K562 (cell line): ENCODE results near the gene ENO3. TPM values are rescaled to one million over a fixed set of nuclear protein-coding genes. Genes with fewer than 3 reads are reported as not detected.

ENCODE experiments used
- CBFA2T2 ChIP-seq: fragments of 450-650 bp; conservative IDR thresholded peaks from 2 replicates; pipeline ENCODE4 v1.6.1; 2017; ENCODE audit warnings: mild to moderate bottlenecking
- CSDE1 ChIP-seq, 2 experiments: fragments of 450-650 bp; IDR thresholded peaks; 2 replicates each; pipeline ENCODE4 v1.6.1; 2016; ENCODE audit warnings: mild to moderate bottlenecking in 1 of 2
- CXXC5 ChIP-seq: fragments of 250-450 bp; sonication (Bioruptor Pico); IDR thresholded peaks from 2 replicates; pipeline ENCODE4 v1.8.0; 2022; ENCODE audit warnings: inconsistent platforms, mild to moderate bottlenecking, moderate library complexity
- ETV1 ChIP-seq: fragments of 450-650 bp; conservative IDR thresholded peaks from 2 replicates; pipeline ENCODE4 v1.6.1; 2016; ENCODE audit warnings: missing genetic modification characterization, control low read depth, low read depth, missing compliant biosample characterization
- GTF2E2 ChIP-seq: fragments of 200-800 bp; sonication (Bioruptor generic); IDR thresholded peaks from 2 replicates; pipeline ENCODE4 v1.6.1; 2016; ENCODE audit warnings: missing genetic modification characterization, missing compliant biosample characterization
- HEY1 ChIP-seq: fragments of 250-450 bp; sonication (Bioruptor Pico); IDR thresholded peaks from 2 replicates; pipeline ENCODE4 v1.5.0; 2020; ENCODE audit warnings: mild to moderate bottlenecking, moderate library complexity, borderline replicate concordance
- L3MBTL2 ChIP-seq: fragments of 450-650 bp; IDR thresholded peaks from 2 replicates; pipeline ENCODE4 v1.6.1; 2016; ENCODE audit warnings: mild to moderate bottlenecking, moderate library complexity
- LCOR ChIP-seq: sonication (generic); formaldehyde crosslinking; IDR thresholded peaks from 2 replicates; pipeline ENCODE4 v1.8.0; 2022; ENCODE audit warnings: mild to moderate bottlenecking, missing genetic modification reagents
- MEIS2 ChIP-seq: fragments of 450-650 bp; IDR thresholded peaks from 2 replicates; pipeline ENCODE4 v1.6.1; 2014; ENCODE audit warnings: mild to moderate bottlenecking; ENCODE audit not compliant: partially characterized antibody
- NFIX ChIP-seq: fragments of 250-450 bp; sonication (Bioruptor Pico); IDR thresholded peaks from 2 replicates; pipeline ENCODE4 v1.4.0; 2020; ENCODE audit warnings: low read depth, mild to moderate bottlenecking, moderate library complexity
- RBFOX2 ChIP-seq: fragments of 200-400 bp; formaldehyde crosslinking; IDR thresholded peaks from 2 replicates; pipeline ENCODE4 v1.6.1; 2017; ENCODE audit warnings: low read depth, mild to moderate bottlenecking, low read length, moderate library complexity
- SP1 ChIP-seq: sonication (generic); formaldehyde crosslinking; IDR thresholded peaks from 2 replicates; pipeline ENCODE4 v1.8.1; 2022; ENCODE audit warnings: mild to moderate bottlenecking, missing genetic modification reagents
- SRSF3 ChIP-seq: fragments of 200-400 bp; formaldehyde crosslinking; IDR thresholded peaks from 2 replicates; pipeline ENCODE4 v1.6.1; 2016; ENCODE audit warnings: mild to moderate bottlenecking, low read length, moderate library complexity; ENCODE audit not compliant: insufficient read depth
- STAG1 ChIP-seq: sonication (generic); formaldehyde crosslinking; IDR thresholded peaks from 2 replicates; pipeline ENCODE4 v1.5.0; 2020; ENCODE audit warnings: missing genetic modification reagents, borderline replicate concordance
- TAF1 ChIP-seq: IDR thresholded peaks from 2 replicates; pipeline ENCODE4 v1.6.1; 2011; ENCODE audit warnings: mild to moderate bottlenecking, low read length, moderate library complexity; ENCODE audit not compliant: insufficient read depth, control insufficient read depth, severe bottlenecking; ENCODE audit errors: extremely low read depth
- TAF9B ChIP-seq: fragments of 450-650 bp; IDR thresholded peaks from 2 replicates; pipeline ENCODE4 v1.6.1; 2018; ENCODE audit warnings: mild to moderate bottlenecking; ENCODE audit not compliant: partially characterized antibody
- VEZF1 ChIP-seq: fragments of 200-800 bp; sonication (Bioruptor generic); IDR thresholded peaks from 2 replicates; pipeline ENCODE4 v1.6.1; 2017; ENCODE audit warnings: missing genetic modification characterization, missing compliant biosample characterization
- WHSC1 ChIP-seq: IDR thresholded peaks from one replicate; pipeline ENCODE4 v1.6.1; 2012; ENCODE audit warnings: low read length, control low read depth, inconsistent platforms
- YY1 ChIP-seq, 3 experiments: IDR thresholded peaks; 2 replicates each; pipeline ENCODE4 v1.6.1; 2011; ENCODE audit warnings: low read length in 2 of 3, mild to moderate bottlenecking in 2 of 3, moderate library complexity in 2 of 3, borderline replicate concordance in 1 of 3, control low read depth in 1 of 3, low read depth in 1 of 3; ENCODE audit not compliant: insufficient read depth in 3 of 3, insufficient replicate concordance in 2 of 3, control insufficient read depth in 1 of 3, insufficient read length in 1 of 3; ENCODE audit errors: extremely low read depth in 1 of 3
- ZNF395 ChIP-seq: fragments of 200-800 bp; sonication (Bioruptor generic); IDR thresholded peaks from 2 replicates; pipeline ENCODE4 v1.6.1; 2017; ENCODE audit warnings: missing genetic modification characterization, missing compliant biosample characterization
- polyA plus RNA-seq, 8 experiments: library from polyadenylated mRNA; depleted of rRNA in 4 of 8; stranded (reverse) in 5 of 8; unstranded in 3 of 8; fragments of >200 nt; fragmentation: Nextera tagmentation in 2 of 8; fragmentation: Illumina TruSeq in 1 of 8; extraction: Ambion mirVana in 2 of 8; extraction: Trizol in 1 of 8; gene quantifications; 2 replicates each; pipeline versions ENCODE4 v1.2.1 to v1.2.3, GENCODE V29; 2011 to 2014; ENCODE audit warnings: inconsistent platforms in 1 of 8, missing spikeins in 1 of 8
- total RNA-seq, 7 experiments: library from RNA; depleted of rRNA in 6 of 7; stranded (reverse); fragments of >200 nt in 6 of 7; fragmentation: Illumina TruSeq in 2 of 7; extraction: Trizol in 2 of 7; gene quantifications; 2 replicates each; pipeline versions ENCODE4 v1.2.1 to v1.2.3, GENCODE V29; 2011 to 2021; ENCODE audit warnings: low replicate concordance in 1 of 7
- TF ChIP-seq, protein P1 (sequence below): fragments of 250-450 bp; sonication (Bioruptor Pico); IDR thresholded peaks from 2 replicates; pipeline ENCODE4 v1.4.0; 2020; ENCODE audit warnings: borderline replicate concordance
- TF ChIP-seq, protein P2 (sequence below): fragments of 450-650 bp; IDR thresholded peaks from 2 replicates; pipeline ENCODE4 v1.6.1; 2016

Gene ENO3
- total and polyA plus RNA-seq, 9 of the 15 experiments (the other 6 are each of a cell fraction or from before 2014, with no cell fraction given): 5.7 to 17.2 (median 9.9) TPM

DNA sequence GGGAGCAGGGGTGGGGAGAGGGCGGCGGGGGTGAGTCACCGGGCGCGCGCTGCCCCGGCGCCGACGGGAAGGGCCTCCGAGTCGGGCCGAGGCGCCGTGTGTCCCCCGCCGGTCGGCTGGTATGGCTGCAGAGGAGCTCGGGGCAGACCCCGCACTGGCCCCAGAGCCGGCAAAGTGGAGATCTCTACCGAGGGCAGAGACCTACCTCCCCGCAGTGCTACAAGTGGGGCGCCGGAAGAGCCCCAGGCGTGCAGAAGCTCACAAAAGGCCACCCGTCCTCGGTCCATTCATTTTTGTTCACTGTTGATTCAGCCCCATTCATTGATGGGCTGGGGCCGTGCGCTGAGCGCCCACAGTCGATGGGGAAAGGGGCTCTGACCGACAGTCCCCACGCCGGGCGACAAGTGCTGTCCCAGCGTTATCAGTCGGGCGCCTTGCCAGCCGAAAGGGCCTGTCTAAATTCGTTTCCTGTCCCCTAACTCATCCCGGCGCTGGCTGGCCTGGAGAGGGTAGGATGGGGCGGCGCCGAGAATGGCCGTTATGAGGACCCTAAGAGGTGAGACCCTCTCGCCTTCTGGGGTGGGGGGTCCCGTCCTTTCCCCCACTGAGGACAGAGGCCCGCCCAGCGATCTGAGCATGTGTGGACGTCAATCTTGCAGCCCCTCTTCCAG lies 709 bp upstream of the ENO3 start (continued):
- TF ChIP-seq L3MBTL2 (0 out of 2 replicates have a peak, but pooled peaks have one; percentile 9), TAF1 (peak; percentile 26), CBFA2T2 (no peak), NFIX (CRISPR knock-in tag) (no peak), MEIS2 (peak; percentile 45), WHSC1 (no peak), ZNF395 (CRISPR knock-in tag) (peak; percentile 66; the same call in 1 of the 2 replicates), GTF2E2 (tag) (0 out of 2 replicates have a peak, but pooled peaks have one; percentile 58), TAF9B (peak; percentile 16), SP1 (CRISPR knock-in tag) (no peak), YY1 (IDR thresholded peaks at IDR 0.05; ENCODE audit: borderline replicate concordance in 1 of 3, control insufficient read depth in 1 of 3, extremely low read depth in 1 of 3, insufficient read depth in 3 of 3, insufficient read length in 1 of 3, insufficient replicate concordance in 2 of 3, low read depth in 1 of 3, low read length in 2 of 3) (peak in 1 of 3 experiments; percentile 25), VEZF1 (CRISPR knock-in tag) (peak; percentile 76), LCOR (CRISPR knock-in tag) (peak; percentile 33; the same call in 1 of the 2 replicates), CXXC5 (CRISPR knock-in tag) (peak; percentile 5; the same call in 1 of the 2 replicates), STAG1 (no peak), SRSF3 (0 out of 2 replicates have a peak, but pooled peaks have one; percentile 60), RBFOX2 (peak; percentile 78), HEY1 (CRISPR knock-in tag) (no peak), CSDE1 (IDR thresholded peaks at IDR 0.05) (no peak), ETV1 (tag) (peak; percentile 41; the same call in 1 of the 2 replicates)
- TF ChIP-seq, protein P1, sequence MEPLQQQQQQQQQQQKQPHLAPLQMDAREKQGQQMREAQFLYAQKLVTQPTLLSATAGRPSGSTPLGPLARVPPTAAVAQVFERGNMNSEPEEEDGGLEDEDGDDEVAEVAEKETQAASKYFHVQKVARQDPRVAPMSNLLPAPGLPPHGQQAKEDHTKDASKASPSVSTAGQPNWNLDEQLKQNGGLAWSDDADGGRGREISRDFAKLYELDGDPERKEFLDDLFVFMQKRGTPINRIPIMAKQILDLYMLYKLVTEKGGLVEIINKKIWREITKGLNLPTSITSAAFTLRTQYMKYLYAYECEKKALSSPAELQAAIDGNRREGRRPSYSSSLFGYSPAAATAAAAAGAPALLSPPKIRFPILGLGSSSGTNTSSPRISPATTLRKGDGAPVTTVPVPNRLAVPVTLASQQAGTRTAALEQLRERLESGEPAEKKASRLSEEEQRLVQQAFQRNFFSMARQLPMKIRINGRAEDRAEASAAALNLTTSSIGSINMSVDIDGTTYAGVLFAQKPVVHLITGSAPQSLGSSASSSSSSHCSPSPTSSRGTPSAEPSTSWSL: no peak
- TF ChIP-seq, protein P2, sequence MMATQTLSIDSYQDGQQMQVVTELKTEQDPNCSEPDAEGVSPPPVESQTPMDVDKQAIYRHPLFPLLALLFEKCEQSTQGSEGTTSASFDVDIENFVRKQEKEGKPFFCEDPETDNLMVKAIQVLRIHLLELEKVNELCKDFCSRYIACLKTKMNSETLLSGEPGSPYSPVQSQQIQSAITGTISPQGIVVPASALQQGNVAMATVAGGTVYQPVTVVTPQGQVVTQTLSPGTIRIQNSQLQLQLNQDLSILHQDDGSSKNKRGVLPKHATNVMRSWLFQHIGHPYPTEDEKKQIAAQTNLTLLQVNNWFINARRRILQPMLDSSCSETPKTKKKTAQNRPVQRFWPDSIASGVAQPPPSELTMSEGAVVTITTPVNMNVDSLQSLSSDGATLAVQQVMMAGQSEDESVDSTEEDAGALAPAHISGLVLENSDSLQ: peak; percentile 49
